HepG2 (cell line): ENCODE results near the gene ATP5PB. TPM values are rescaled to one million over a fixed set of nuclear protein-coding genes. Genes with fewer than 3 reads are reported as not detected.

Experiments
- ATAC-seq: fragments of 200-7000 bp; cut with Tn5 transposase; 3 replicates; pipeline ENCODE4 v1.9.1; 2020; ENCODE audit warnings: mild to moderate bottlenecking, moderate library complexity
- BruUV-seq: library from RNA; stranded (reverse); fragments of 400-500 nt; replicated peaks from 2 replicates; lab custom pipeline; 2021; lab: Mats Ljungman, UMichigan
- CTCF ChIA-PET: fragments of 300-600 bp; formaldehyde crosslinking; extraction: SDS; loops from one replicate; lab custom pipeline; 2021; ENCODE audit warnings: low total read pairs, inconsistent platforms, low intra/inter-chr PET ratio; lab: Yijun Ruan, JAX
- POLR2A ChIA-PET: fragments of 350-600 bp; sonication (Branson Sonifier 250); formaldehyde crosslinking; loops from one replicate; lab custom pipeline; 2020; ENCODE audit warnings: antibody characterized with exemption, inconsistent platforms; lab: Yijun Ruan, JAX
- DNase-seq: peaks from one replicate; pipeline ENCODE4 v3.0.0-alpha.2; 2015; ENCODE audit warnings: low spot score
- FAIRE-seq: peaks from 3 replicates; lab custom pipeline; 2011; peaks lifted over from hg19 to GRCh38; lab: Jason Lieb, UNC
- H2AFZ ChIP-seq: one replicate; pipeline ENCODE4 v1.6.1; 2011; ENCODE audit warnings: low read length, inconsistent platforms
- H3K27ac ChIP-seq: fragments of 300-600 bp; 3 replicates; pipeline ENCODE4 v1.8.0; 2011; ENCODE audit warnings: mixed run types, mild to moderate bottlenecking, mixed read lengths, low read length, inconsistent platforms; ENCODE audit not compliant: insufficient read depth; ENCODE audit errors: extremely low read length
- H3K27me3 ChIP-seq, 2 experiments: fragments of 200-600 bp in 1 of 2; 2 replicates in 1 of 2; 3 replicates in 1 of 2; pipeline versions ENCODE4 v1.6.0 to v1.8.0; 2011; ENCODE audit warnings: low read length in 2 of 2, mild to moderate bottlenecking in 2 of 2, moderate library complexity in 2 of 2, inconsistent platforms in 1 of 2; ENCODE audit not compliant: insufficient read depth in 2 of 2, control insufficient read depth in 1 of 2
- H3K36me3 ChIP-seq, 2 experiments: fragments of 200-600 bp in 1 of 2; replicated peaks in 1 of 2; 2 replicates in 1 of 2; 3 replicates in 1 of 2; pipeline versions ENCODE4 v1.5.1 to v1.8.0; 2011; ENCODE audit warnings: low read length in 2 of 2, inconsistent platforms in 1 of 2; ENCODE audit not compliant: insufficient read depth in 2 of 2, control insufficient read depth in 1 of 2
- H3K4me1 ChIP-seq: 2 replicates; pipeline ENCODE4 v1.5.1; 2012; ENCODE audit warnings: low read length, inconsistent platforms; ENCODE audit not compliant: insufficient read depth
- H3K4me2 ChIP-seq: 2 replicates; pipeline ENCODE4 v1.6.0; 2011; ENCODE audit warnings: low read depth, low read length, inconsistent platforms
- H3K4me3 ChIP-seq, 3 experiments: fragments of 200-600 bp in 1 of 3; sonication (generic), shearing (Covaris generic) in 1 of 3; replicated peaks in 1 of 3; 2 replicates each; pipeline ENCODE4 v1.5.1; 2011 to 2016; ENCODE audit warnings: low read length in 3 of 3, inconsistent platforms in 2 of 3, low read depth in 2 of 3, mild to moderate bottlenecking in 2 of 3, control low read depth in 1 of 3, mixed read lengths in 1 of 3; ENCODE audit not compliant: insufficient read depth in 1 of 3
- H3K79me2 ChIP-seq: one replicate; pipeline ENCODE4 v1.6.1; 2011; ENCODE audit warnings: low read length, inconsistent platforms; ENCODE audit not compliant: insufficient read depth
- H3K9ac ChIP-seq: 2 replicates; pipeline ENCODE4 v1.6.0; 2011; ENCODE audit warnings: mild to moderate bottlenecking, low read depth, low read length, inconsistent platforms; ENCODE audit not compliant: insufficient read depth
- H3K9me3 ChIP-seq: 2 replicates; pipeline ENCODE4 v1.5.1; 2012; ENCODE audit warnings: mild to moderate bottlenecking, low read length
- H4K20me1 ChIP-seq: 2 replicates; pipeline ENCODE4 v1.6.0; 2011; ENCODE audit warnings: inconsistent platforms, mild to moderate bottlenecking, low read length, moderate library complexity; ENCODE audit not compliant: insufficient read depth
- ARID2 ChIP-seq: sonication (generic); formaldehyde crosslinking; IDR thresholded peaks from 2 replicates; pipeline ENCODE4 v1.8.1; 2022; ENCODE audit warnings: mild to moderate bottlenecking, missing genetic modification reagents, borderline replicate concordance
- HOXA3 ChIP-seq: sonication (generic); formaldehyde crosslinking; IDR thresholded peaks from 2 replicates; pipeline ENCODE4 v1.5.0; 2020; ENCODE audit warnings: missing genetic modification reagents
- NFIC ChIP-seq: IDR thresholded peaks from 2 replicates; pipeline ENCODE4 v1.6.1; 2012; ENCODE audit warnings: mild to moderate bottlenecking, low read length, inconsistent platforms
- ZFP36L2 ChIP-seq: sonication (generic); formaldehyde crosslinking; IDR thresholded peaks from 2 replicates; pipeline ENCODE4 v1.4.0; 2020; ENCODE audit warnings: missing genetic modification reagents
- ZNF7 ChIP-seq: IDR thresholded peaks from 2 replicates; pipeline ENCODE4 v1.6.1; 2016; ENCODE audit warnings: missing biosample characterization, missing genetic modification reagents
- WGBS: methylation state at CpG from one replicate; pipeline ENCODE4 v1.1.6; 2017; ENCODE audit warnings: low lambda C conversion rate; 5-methylcytosine and 5-hydroxymethylcytosine counted together
- in situ Hi-C: cut with HindIII; loops from 2 replicates; pipeline ENCODE4 v1.10.0; 2017; ENCODE audit warnings: low pct_unique_long_range_greater_than_20kb; ENCODE audit not compliant: extremely low pct_ligation_motif_present
- intact Hi-C: fragments of 100-400 bp; cut with micrococcal nuclease; formaldehyde crosslinking; loops from one replicate; pipeline ENCODE4 v1.10.0; 2022; ENCODE audit not compliant: unreplicated experiment
- polyA plus RNA-seq, 8 experiments: library from polyadenylated mRNA; depleted of rRNA in 3 of 8; stranded (reverse) in 7 of 8; unstranded in 1 of 8; fragments of >200 nt; fragmentation: Illumina TruSeq in 4 of 8; extraction: Trizol in 4 of 8; gene quantifications; 2 replicates each; pipeline versions ENCODE4 v1.2.1 to v1.2.3, GENCODE V29; 2011 to 2016; ENCODE audit warnings: low read depth in 4 of 8, missing spikeins in 1 of 8, mixed read lengths in 1 of 8; ENCODE audit not compliant: insufficient read depth in 1 of 8
- total RNA-seq, 5 experiments: library from RNA; depleted of rRNA; stranded (reverse); fragments of >200 nt; fragmentation: Illumina TruSeq; extraction: Trizol; gene quantifications; 2 replicates each; pipeline ENCODE4 v1.2.3, GENCODE V29; 2016; ENCODE audit warnings: low read depth in 1 of 5
- TF ChIP-seq, protein P1 (sequence below): IDR thresholded peaks from 2 replicates; pipeline ENCODE4 v1.6.1; 2016; ENCODE audit warnings: missing genetic modification reagents, missing compliant biosample characterization

Gene ATP5PB
- total and polyA plus RNA-seq, 2 of the 13 experiments (the other 11 are each of a cell fraction or from before 2014, with no cell fraction given) = 297 to 541 TPM

DNA sequence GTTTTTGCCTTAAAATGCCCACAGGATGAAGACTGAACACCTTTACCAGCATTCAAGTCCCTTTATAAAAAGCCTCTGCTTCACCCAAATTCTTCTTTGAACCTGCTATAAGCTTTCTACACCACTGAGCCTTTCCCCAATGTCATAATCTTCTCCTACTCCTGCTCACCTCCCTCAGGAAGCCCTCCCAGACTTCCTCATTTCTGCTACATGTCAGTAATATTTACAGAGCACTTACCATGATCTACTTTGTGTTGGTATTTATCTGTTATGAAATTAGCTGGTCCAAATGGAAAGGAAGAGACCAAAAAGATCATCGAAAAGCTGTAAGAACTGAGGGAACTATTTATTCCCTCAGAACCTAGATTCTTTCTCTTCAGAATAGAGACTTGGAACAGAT lies 30.2 kb upstream of the ATP5PB start:
- H3K36me3 ChIP-seq = peaks cover 0 to 2% of the 10 kb centered on the region in 2 experiments; a peak in 1 of 5 replicates
- WGBS = 83% methylated on average over 1 of the region's 1 CpG
- no peaks in the 10 kb centered on the region for H3K27me3 ChIP-seq
- ATAC-seq = no peak
- H3K4me3 ChIP-seq = no peak overlapping the region
- no peaks in the 10 kb centered on the region for H4K20me1 ChIP-seq
- in situ Hi-C loops = no loop called here
- ChIA-PET POLR2A (interaction anchor here (1.7 kb wide), 1 partner anchor 14 kb away, joined by 4 read pairs; no protein-coding TSS in a partner anchor), CTCF (no interaction called here)
- H2AFZ ChIP-seq = no peak overlapping the region
- FAIRE-seq = no peak
- H3K27ac ChIP-seq = no peak overlapping the region
- H3K4me1 ChIP-seq = peaks cover 50% of the 10 kb centered on the region
- no peak for DNase-seq
- no peaks in the 10 kb centered on the region for H3K9me3 ChIP-seq
- no peak overlapping the region for H3K4me2 ChIP-seq
- no peak overlapping the region for H3K9ac ChIP-seq
- H3K79me2 ChIP-seq = no peaks in the 10 kb centered on the region
- BruUV-seq = no TSS peak
- intact Hi-C loops = no loop called here
- TF ChIP-seq ARID2 (CRISPR knock-in tag) (0 out of 2 replicates have a peak, but pooled peaks have one; percentile 5), ZNF7 (CRISPR knock-in tag) (no peak), ZFP36L2 (no peak), NFIC (no peak)
- TF ChIP-seq, protein P1, sequence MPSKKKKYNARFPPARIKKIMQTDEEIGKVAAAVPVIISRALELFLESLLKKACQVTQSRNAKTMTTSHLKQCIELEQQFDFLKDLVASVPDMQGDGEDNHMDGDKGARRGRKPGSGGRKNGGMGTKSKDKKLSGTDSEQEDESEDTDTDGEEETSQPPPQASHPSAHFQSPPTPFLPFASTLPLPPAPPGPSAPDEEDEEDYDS (CRISPR knock-in tag) = no peak

DNA sequence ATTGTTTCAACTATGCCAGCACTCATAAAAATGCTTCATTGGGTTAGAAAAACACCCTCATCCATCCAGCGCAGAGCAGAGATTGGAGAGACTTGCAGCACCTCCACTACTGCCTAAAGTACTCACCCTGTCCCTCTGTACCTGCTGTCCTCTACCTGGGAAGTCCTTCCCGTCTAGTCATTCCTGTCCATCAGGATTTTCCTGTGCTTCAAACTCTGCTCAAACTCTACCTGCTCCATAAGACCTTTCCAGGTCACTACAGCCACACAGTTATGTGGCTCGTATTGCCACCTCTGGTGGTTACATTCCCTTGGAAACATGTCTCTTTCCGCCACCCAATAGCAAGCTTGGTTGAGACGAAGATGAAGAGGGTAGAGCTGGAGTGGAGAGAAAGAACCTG lies 28.9 kb upstream of the ATP5PB start:
- Histone ChIP-seq H4K20me1 (no peaks in the 10 kb centered on the region), H3K27ac (no peak overlapping the region), H2AFZ (no peak overlapping the region), H3K9me3 (no peaks in the 10 kb centered on the region), H3K4me2 (no peak overlapping the region), H3K4me1 (peaks cover 63% of the 10 kb centered on the region), H3K79me2 (no peaks in the 10 kb centered on the region), H3K36me3 (peaks cover 0 to 2% of the 10 kb centered on the region in 2 experiments; a peak in 1 of 5 replicates), H3K4me3 (no peak overlapping the region), H3K27me3 (no peaks in the 10 kb centered on the region), H3K9ac (no peak overlapping the region)
- DNase-seq = no peak
- intact Hi-C loops = no loop called here
- WGBS = 88% methylated on average over 5 of the region's 5 CpGs
- no peak for ATAC-seq
- in situ Hi-C loops = no loop called here
- BruUV-seq = TSS peak; percentile 28
- POLR2A ChIA-PET = no interaction called here
- FAIRE-seq = no peak
- TF ChIP-seq HOXA3 (CRISPR knock-in tag) = no peak
- CTCF ChIA-PET = no interaction called here
